Measurements from ENCODE around the gene CCR5AS.

- TF ChIP-seq, protein P1, sequence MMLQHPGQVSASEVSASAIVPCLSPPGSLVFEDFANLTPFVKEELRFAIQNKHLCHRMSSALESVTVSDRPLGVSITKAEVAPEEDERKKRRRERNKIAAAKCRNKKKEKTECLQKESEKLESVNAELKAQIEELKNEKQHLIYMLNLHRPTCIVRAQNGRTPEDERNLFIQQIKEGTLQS (CRISPR knock-in tag; conservative IDR thresholded peaks at IDR 0.05): no peak
- TF ChIP-seq NR2C2 (CRISPR knock-in tag; IDR thresholded peaks at IDR 0.05) (no peak), MXD4 (CRISPR knock-in tag; IDR thresholded peaks at IDR 0.05; ENCODE audit: borderline replicate concordance) (no peak), CTCF (IDR thresholded peaks at IDR 0.05) (no peak), TEAD4 (CRISPR knock-in tag; IDR thresholded peaks at IDR 0.05) (no peak), SMAD3 (CRISPR knock-in tag; IDR thresholded peaks at IDR 0.05; ENCODE audit: borderline replicate concordance) (no peak), TCF7 (CRISPR knock-in tag; IDR thresholded peaks at IDR 0.05; ENCODE audit: low read depth) (no peak), RELA (CRISPR knock-in tag; IDR thresholded peaks at IDR 0.05; ENCODE audit: borderline replicate concordance) (no peak), AFF4 (CRISPR knock-in tag; IDR thresholded peaks at IDR 0.05; ENCODE audit: borderline replicate concordance) (no peak), ZSCAN18 (CRISPR knock-in tag; IDR thresholded peaks at IDR 0.05) (no peak), NFYB (CRISPR knock-in tag; conservative IDR thresholded peaks at IDR 0.05; ENCODE audit: low read depth) (no peak), GTF2I (CRISPR knock-in tag; conservative IDR thresholded peaks at IDR 0.05) (no peak)
- TF ChIP-seq, protein P2, sequence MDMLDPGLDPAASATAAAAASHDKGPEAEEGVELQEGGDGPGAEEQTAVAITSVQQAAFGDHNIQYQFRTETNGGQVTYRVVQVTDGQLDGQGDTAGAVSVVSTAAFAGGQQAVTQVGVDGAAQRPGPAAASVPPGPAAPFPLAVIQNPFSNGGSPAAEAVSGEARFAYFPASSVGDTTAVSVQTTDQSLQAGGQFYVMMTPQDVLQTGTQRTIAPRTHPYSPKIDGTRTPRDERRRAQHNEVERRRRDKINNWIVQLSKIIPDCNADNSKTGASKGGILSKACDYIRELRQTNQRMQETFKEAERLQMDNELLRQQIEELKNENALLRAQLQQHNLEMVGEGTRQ (CRISPR knock-in tag; IDR thresholded peaks at IDR 0.05): no peak
- TF ChIP-seq, protein P3, sequence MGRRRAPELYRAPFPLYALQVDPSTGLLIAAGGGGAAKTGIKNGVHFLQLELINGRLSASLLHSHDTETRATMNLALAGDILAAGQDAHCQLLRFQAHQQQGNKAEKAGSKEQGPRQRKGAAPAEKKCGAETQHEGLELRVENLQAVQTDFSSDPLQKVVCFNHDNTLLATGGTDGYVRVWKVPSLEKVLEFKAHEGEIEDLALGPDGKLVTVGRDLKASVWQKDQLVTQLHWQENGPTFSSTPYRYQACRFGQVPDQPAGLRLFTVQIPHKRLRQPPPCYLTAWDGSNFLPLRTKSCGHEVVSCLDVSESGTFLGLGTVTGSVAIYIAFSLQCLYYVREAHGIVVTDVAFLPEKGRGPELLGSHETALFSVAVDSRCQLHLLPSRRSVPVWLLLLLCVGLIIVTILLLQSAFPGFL (CRISPR knock-in tag; IDR thresholded peaks at IDR 0.05; ENCODE audit: borderline replicate concordance): no peak
Measured at GRCh38 chr3:46335541-46335940, 71.3 kb downstream of the CCR5AS start.
